ENCODE data around the gene RRP36. TPM values are rescaled to one million over a fixed set of nuclear protein-coding genes. Genes with fewer than 3 reads are reported as not detected.
A peak's percentile ranks its signal among the peaks of the same experiment; 100 is the strongest.

Gene RRP36
- total RNA-seq, result 10 to 100 TPM; 54.0 to 55.6 TPM

- DNase-seq, result peak; percentile 79
- peak within 1 kb of the TSS; percentile 98 for H3K4me3 Mint-ChIP-seq
- POLR2A ChIA-PET, result interaction anchor here (1.1 to 1.6 kb wide), 4 partner anchors 8 to 92 kb away, joined by 3 to 8 read pairs (median 7); partner anchors contain the start of genes CNPY3, CUL7, KLC4 and KLHDC3
- intact Hi-C loops (cut with micrococcal nuclease), result loop anchor here (1.0 kb wide), 1 partner anchor 7 kb away; the partner anchor contains the start of gene KLHDC3
- H3K36me3 Mint-ChIP-seq, result peaks cover 34% of the 10 kb centered on the region
- CTCF ChIA-PET, result interaction anchor here (0.9 to 2.6 kb wide), 6 partner anchors 24 to 153 kb away, joined by 3 to 11 read pairs (median 3); no protein-coding TSS in a partner anchor
- H3K4me1 Mint-ChIP-seq (ENCODE audit: low read depth), result peaks cover 45% of the 10 kb centered on the region
- peak within 1 kb of the TSS; percentile 95 for H3K27ac Mint-ChIP-seq
- no peaks in the 10 kb centered on the region for H3K9me3 Mint-ChIP-seq
- no peaks in the 10 kb centered on the region for H3K27me3 Mint-ChIP-seq
Measured at GRCh38 chr6:43021270-43022047, at the start of gene RRP36. RRP36 (plus strand) TSS chr6:43021623; CDS start chr6:43021655, 32 bp downstream.

- no peak overlapping the region for H3K4me3 Mint-ChIP-seq
Measured at GRCh38 chr6:42971746-42972327, 49.6 kb upstream of the RRP36 start.

GRCh38 chr6:42973926-42974325 lies 47.5 kb upstream of the RRP36 start:
- Mint-ChIP-seq H3K9me3 (no peaks in the 10 kb centered on the region), H3K4me1 (ENCODE audit: low read depth) (peaks cover 43% of the 10 kb centered on the region), H3K27ac (peak overlapping the region; percentile 3), H3K36me3 (peaks cover 18% of the 10 kb centered on the region), H3K4me3 (no peak overlapping the region), H3K27me3 (no peaks in the 10 kb centered on the region)
- POLR2A ChIA-PET, result interaction anchor here (2.2 kb wide), 1 partner anchor 10 kb away, joined by 11 read pairs; the partner anchor contains the start of gene PPP2R5D
- DNase-seq, result no peak
- intact Hi-C loops (cut with micrococcal nuclease), result no loop called here
- CTCF ChIA-PET, result no interaction called here

More at GRCh38 chr6:42971746-42972327, 49.6 kb upstream of the RRP36 start:
- no peaks in the 10 kb centered on the region for H3K27me3 Mint-ChIP-seq
- no peaks in the 10 kb centered on the region for H3K9me3 Mint-ChIP-seq
- no peak for DNase-seq
- intact Hi-C loops (cut with micrococcal nuclease), result no loop called here
- CTCF ChIA-PET, result interaction anchor here (0.9 kb wide), 1 partner anchor 71 kb away, joined by 3 read pairs; no protein-coding TSS in a partner anchor
- no peak overlapping the region for H3K27ac Mint-ChIP-seq
- peaks cover 33% of the 10 kb centered on the region for H3K4me1 Mint-ChIP-seq (ENCODE audit: low read depth)
- POLR2A ChIA-PET, result no interaction called here
- H3K36me3 Mint-ChIP-seq, result peaks cover 18% of the 10 kb centered on the region

- Mint-ChIP-seq H3K4me3 (peak overlapping the region; percentile 12), H3K27ac (peak overlapping the region; percentile 66), H3K9me3 (no peaks in the 10 kb centered on the region), H3K27me3 (no peaks in the 10 kb centered on the region), H3K4me1 (ENCODE audit: low read depth) (peaks cover 50% of the 10 kb centered on the region), H3K36me3 (peaks cover 12% of the 10 kb centered on the region)
- intact Hi-C loops (cut with micrococcal nuclease), result no loop called here
- ChIA-PET POLR2A (interaction anchor here (2.2 kb wide), 1 partner anchor 9 kb away, joined by 11 read pairs; the partner anchor contains the start of gene PPP2R5D), CTCF (interaction anchor here (0.6 to 1.4 kb wide), 2 partner anchors 11 to 18 kb away, joined by 3 read pairs; no protein-coding TSS in a partner anchor)
- DNase-seq, result peak; percentile 15
Measured at GRCh38 chr6:42974919-42975505, 46.4 kb upstream of the RRP36 start.

GRCh38 chr6:42978487-42978838 lies 43.0 kb upstream of the RRP36 start:
- no peaks in the 10 kb centered on the region for H3K9me3 Mint-ChIP-seq
- ChIA-PET POLR2A (interaction anchor here (0.7 to 3.3 kb wide), 12 partner anchors 8 to 449 kb away, joined by 3 to 30 read pairs (median 4); partner anchors contain the start of genes ABCC10, CNPY3, KLC4 and KLHDC3), CTCF (interaction anchor here (1.2 to 2.4 kb wide), 5 partner anchors 10 to 165 kb away, joined by 3 to 12 read pairs (median 5); partner anchors contain the start of genes CNPY3, KLC4 and MRPL2)
- no peaks in the 10 kb centered on the region for H3K27me3 Mint-ChIP-seq
- intact Hi-C loops (cut with micrococcal nuclease), result loop anchor here (2.0 kb wide), 2 partner anchors 80 to 192 kb away; partner anchors contain the start of genes KLC4, MRPL2 and SRF
- peaks cover 54% of the 10 kb centered on the region for H3K4me1 Mint-ChIP-seq (ENCODE audit: low read depth)
- peak overlapping the region; percentile 75 for H3K27ac Mint-ChIP-seq
- DNase-seq, result peak; percentile 42
- peak overlapping the region; percentile 86 for H3K4me3 Mint-ChIP-seq
- peaks cover 12% of the 10 kb centered on the region for H3K36me3 Mint-ChIP-seq

GRCh38 chr6:42978839-42979522 lies 42.4 kb upstream of the RRP36 start, which contains the start of gene PEX6:
PEX6 (minus strand) TSS chr6:42979181; CDS start chr6:42979150, 31 bp downstream.
- H3K27ac Mint-ChIP-seq, result peak within 1 kb of the TSS; percentile 98
- no peaks in the 10 kb centered on the region for H3K27me3 Mint-ChIP-seq
- H3K4me3 Mint-ChIP-seq, result peak within 1 kb of the TSS; percentile 94
- H3K4me1 Mint-ChIP-seq (ENCODE audit: low read depth), result peaks cover 56% of the 10 kb centered on the region
- ChIA-PET POLR2A (interaction anchor here (0.7 to 3.3 kb wide), 14 partner anchors 8 to 590 kb away, joined by 3 to 30 read pairs (median 4); partner anchors contain the start of genes ABCC10, CNPY3, KLC4 and KLHDC3), CTCF (interaction anchor here (1.2 to 2.4 kb wide), 5 partner anchors 10 to 164 kb away, joined by 3 to 12 read pairs (median 5); partner anchors contain the start of genes CNPY3, KLC4 and MRPL2)
- H3K9me3 Mint-ChIP-seq, result no peaks in the 10 kb centered on the region
- peak; percentile 97 for DNase-seq
- H3K36me3 Mint-ChIP-seq, result peaks cover 7% of the 10 kb centered on the region
- intact Hi-C loops (cut with micrococcal nuclease), result loop anchor here (1.0 to 2.0 kb wide), 5 partner anchors 35 to 192 kb away; partner anchors contain the start of genes CUL7, KLC4, KLHDC3 and MRPL2

- ChIA-PET CTCF (interaction anchor here (1.2 to 2.4 kb wide), 6 partner anchors 9 to 164 kb away, joined by 3 to 12 read pairs (median 4); partner anchors contain the start of genes CNPY3, KLC4, MEA1 and MRPL2), POLR2A (interaction anchor here (0.7 to 3.3 kb wide), 13 partner anchors 9 to 591 kb away, joined by 3 to 30 read pairs (median 4); partner anchors contain the start of genes ABCC10, CNPY3, KLHDC3 and MEA1)
- intact Hi-C loops (cut with micrococcal nuclease), result loop anchor here (1.0 to 2.0 kb wide), 5 partner anchors 35 to 191 kb away; partner anchors contain the start of genes CUL7, KLC4, KLHDC3 and MRPL2
- Mint-ChIP-seq H3K27ac (peak overlapping the region; percentile 98), H3K4me1 (ENCODE audit: low read depth) (peaks cover 54% of the 10 kb centered on the region), H3K27me3 (no peaks in the 10 kb centered on the region), H3K4me3 (peak overlapping the region; percentile 94), H3K9me3 (no peaks in the 10 kb centered on the region), H3K36me3 (peaks cover 6% of the 10 kb centered on the region)
- no peak for DNase-seq
Measured at GRCh38 chr6:42979523-42980177, 41.8 kb upstream of the RRP36 start.

GRCh38 chr6:42981836-42982235 lies 39.6 kb upstream of the RRP36 start:
- no peaks in the 10 kb centered on the region for H3K9me3 Mint-ChIP-seq
- intact Hi-C loops (cut with micrococcal nuclease), result no loop called here
- no peak overlapping the region for H3K4me3 Mint-ChIP-seq
- CTCF ChIA-PET, result no interaction called here
- DNase-seq, result no peak
- POLR2A ChIA-PET, result no interaction called here
- H3K27me3 Mint-ChIP-seq, result no peaks in the 10 kb centered on the region
- peak overlapping the region; percentile 6 for H3K27ac Mint-ChIP-seq
- peaks cover 53% of the 10 kb centered on the region for H3K4me1 Mint-ChIP-seq (ENCODE audit: low read depth)
- peaks cover 4% of the 10 kb centered on the region for H3K36me3 Mint-ChIP-seq

- Mint-ChIP-seq H3K27ac (peak within 1 kb of the TSS; percentile 85), H3K4me1 (ENCODE audit: low read depth) (peaks cover 56% of the 10 kb centered on the region)
- intact Hi-C loops (cut with micrococcal nuclease), result loop anchor here (1.0 to 2.0 kb wide), 4 partner anchors 30 to 237 kb away; partner anchors contain the start of genes CNPY3, CUL7, KLHDC3 and TBCC
Measured at GRCh38 chr6:42984001-42984923, 37.2 kb upstream of the RRP36 start, which contains the start of gene PPP2R5D. PPP2R5D (plus strand) TSS chr6:42984570; CDS start chr6:42984678, 108 bp downstream.

More at GRCh38 chr6:42984001-42984923, 37.2 kb upstream of the RRP36 start, which contains the start of gene PPP2R5D:
- Mint-ChIP-seq H3K27me3 (no peaks in the 10 kb centered on the region), H3K9me3 (no peaks in the 10 kb centered on the region), H3K4me3 (peak within 1 kb of the TSS; percentile 85), H3K36me3 (peaks cover 4% of the 10 kb centered on the region)
- DNase-seq, result peak; percentile 99
- POLR2A ChIA-PET, result interaction anchor here (0.6 to 2.0 kb wide), 11 partner anchors 10 to 240 kb away, joined by 3 to 15 read pairs (median 4); partner anchors contain the start of genes CNPY3, KLC4, KLHDC3 and MEA1
- CTCF ChIA-PET, result interaction anchor here (0.8 to 1.4 kb wide), 5 partner anchors 12 to 258 kb away, joined by 3 to 7 read pairs (median 4); partner anchors contain the start of gene CNPY3

Data from activated CD4-positive, alpha-beta memory T cell treated with anti-CD3 and anti-CD28 coated beads for 36 hours (primary cell).